OCI-LY1 (cell line): ENCODE results near the gene FAM90A1.
"Not testable (repeated sequence)": the region's sequence is repeated elsewhere in the genome, so short reads cannot be mapped to it uniquely, and the experiment has no call there.

ENCODE experiments used
- EZH2 ChIP-seq: fragments of 200-600 bp; sonication (generic), shearing (Covaris generic); IDR thresholded peaks from 2 replicates; pipeline ENCODE4 v1.8.0; 2017; ENCODE audit warnings: borderline replicate concordance, mixed run types, mild to moderate bottlenecking, antibody characterized with exemption, low read length, moderate library complexity, mixed read lengths
- TF ChIP-seq, protein P1 (sequence below): fragments of 200-600 bp; sonication (generic), shearing (Covaris generic); IDR thresholded peaks from 2 replicates; pipeline ENCODE4 v1.5.1; 2017; ENCODE audit warnings: mild to moderate bottlenecking, antibody characterized with exemption, low read length, moderate library complexity, mixed read lengths

- not testable (repeated sequence) for TF ChIP-seq EZH2
- TF ChIP-seq, protein P1, sequence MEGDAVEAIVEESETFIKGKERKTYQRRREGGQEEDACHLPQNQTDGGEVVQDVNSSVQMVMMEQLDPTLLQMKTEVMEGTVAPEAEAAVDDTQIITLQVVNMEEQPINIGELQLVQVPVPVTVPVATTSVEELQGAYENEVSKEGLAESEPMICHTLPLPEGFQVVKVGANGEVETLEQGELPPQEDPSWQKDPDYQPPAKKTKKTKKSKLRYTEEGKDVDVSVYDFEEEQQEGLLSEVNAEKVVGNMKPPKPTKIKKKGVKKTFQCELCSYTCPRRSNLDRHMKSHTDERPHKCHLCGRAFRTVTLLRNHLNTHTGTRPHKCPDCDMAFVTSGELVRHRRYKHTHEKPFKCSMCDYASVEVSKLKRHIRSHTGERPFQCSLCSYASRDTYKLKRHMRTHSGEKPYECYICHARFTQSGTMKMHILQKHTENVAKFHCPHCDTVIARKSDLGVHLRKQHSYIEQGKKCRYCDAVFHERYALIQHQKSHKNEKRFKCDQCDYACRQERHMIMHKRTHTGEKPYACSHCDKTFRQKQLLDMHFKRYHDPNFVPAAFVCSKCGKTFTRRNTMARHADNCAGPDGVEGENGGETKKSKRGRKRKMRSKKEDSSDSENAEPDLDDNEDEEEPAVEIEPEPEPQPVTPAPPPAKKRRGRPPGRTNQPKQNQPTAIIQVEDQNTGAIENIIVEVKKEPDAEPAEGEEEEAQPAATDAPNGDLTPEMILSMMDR, result not testable (repeated sequence)
These were observed 3.6 kb upstream of the FAM90A1 start for GRCh38 chr12:8231049-8231448.
